Keratinocyte (primary cell): Measurements from ENCODE around the gene DIS3L2.

Experiments
- CTCF ChIP-seq, 3 experiments: IDR thresholded peaks in 1 of 3; conservative IDR thresholded peaks in 1 of 3; optimal IDR thresholded peaks in 1 of 3; 2 replicates in 2 of 3; 3 replicates in 1 of 3; pipeline versions ENCODE3 to v1.5.1; 2011; ENCODE audit warnings: low read length in 3 of 3, mild to moderate bottlenecking in 3 of 3, moderate library complexity in 2 of 3, control low read depth in 1 of 3, inconsistent platforms in 1 of 3; ENCODE audit not compliant: insufficient read depth in 2 of 3; ENCODE audit errors: extremely low read depth in 1 of 3
- EZH2 ChIP-seq: IDR thresholded peaks from one replicate; pipeline ENCODE4 v1.6.1; 2012; ENCODE audit warnings: inconsistent platforms, mild to moderate bottlenecking, low read length, moderate library complexity

GRCh38 chr2:231966886-231967285 is 5.4 kb downstream of the DIS3L2 start:
- TF ChIP-seq CTCF (optimal IDR thresholded peaks at IDR 0.05 in 1 of 3, IDR thresholded peaks at IDR 0.05 in 1 of 3, conservative IDR thresholded peaks at IDR 0.05 in 1 of 3; ENCODE audit: extremely low read depth in 1 of 3, insufficient read depth in 2 of 3, low read length in 3 of 3) (no peak), EZH2 (no peak)
